Prostate gland (tissue), 2 donors: ENCODE data around the gene HSD17B11.

Experiments
- CTCF ChIP-seq, 4 experiments: fragments of 200-600 bp in 2 of 4; fragments of 450-650 bp in 2 of 4; sonication (generic) in 2 of 4; IDR thresholded peaks; 1 replicate in 3 of 4; 2 replicates in 1 of 4; pipeline ENCODE4 v1.5.1; 2016 to 2019; ENCODE audit warnings: antibody characterized with exemption in 4 of 4, mild to moderate bottlenecking in 2 of 4, moderate library complexity in 2 of 4
- POLR2A ChIP-seq: fragments of 450-650 bp; IDR thresholded peaks from one replicate; pipeline ENCODE4 v1.6.1; 2016; ENCODE audit warnings: antibody characterized with exemption, mild to moderate bottlenecking

GRCh38 chr4:87305562-87305961 is 85.4 kb downstream of the HSD17B11 start:
- TF ChIP-seq CTCF (IDR thresholded peaks at IDR 0.05) (no peak), POLR2A (no peak)
